ENCODE data around the gene A2M. TPM values are rescaled to one million over a fixed set of nuclear protein-coding genes. Genes with fewer than 3 reads are reported as not detected.

Gene A2M
- total and polyA plus RNA-seq, 2 of the 13 experiments (the other 11 are each of a cell fraction or from before 2014, with no cell fraction given) = 2,807 to 6,551 TPM

DNA sequence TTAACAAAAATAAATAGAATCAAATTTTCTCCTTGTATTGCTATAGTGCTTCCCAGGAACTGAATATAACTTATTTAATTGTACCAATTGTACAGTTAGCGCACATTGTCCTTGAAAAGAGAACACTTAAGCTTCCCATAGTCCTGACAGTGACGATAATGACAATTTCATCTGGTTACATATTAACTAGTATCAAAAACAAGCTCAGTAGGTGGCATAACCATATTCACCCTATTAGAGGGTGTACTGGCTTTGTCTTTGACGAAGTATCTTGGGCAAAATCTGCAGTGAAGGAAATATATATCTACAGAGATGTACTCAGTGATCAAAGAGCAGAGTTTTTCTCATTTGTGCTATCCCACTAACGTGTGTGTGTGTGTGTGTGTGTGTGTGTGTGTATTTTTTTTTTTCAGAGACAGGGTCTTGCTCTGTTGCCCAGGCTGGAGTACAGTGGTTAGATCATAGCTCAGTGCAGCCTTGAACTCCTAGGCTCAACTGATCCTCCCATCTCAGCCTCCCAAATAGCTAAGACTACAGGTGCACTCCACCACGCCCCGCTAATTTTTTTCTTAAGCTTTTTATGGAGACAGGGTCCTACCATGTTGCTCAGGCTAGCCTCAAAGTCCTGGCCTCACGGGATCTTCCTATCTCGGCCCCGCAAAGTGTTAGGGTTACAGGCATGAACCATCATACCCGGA, 4.9 kb upstream of the A2M start (continued):
- no peak for TF ChIP-seq DPF2 (CRISPR knock-in tag; IDR thresholded peaks at IDR 0.05; ENCODE audit: borderline replicate concordance, low read depth)
- TF ChIP-seq ZNF30 (CRISPR knock-in tag; IDR thresholded peaks at IDR 0.05) = no peak
- peak; percentile 96 for TF ChIP-seq GZF1 (CRISPR knock-in tag; IDR thresholded peaks at IDR 0.05)
- TF ChIP-seq ZNF569 (CRISPR knock-in tag; IDR thresholded peaks at IDR 0.05; ENCODE audit: borderline replicate concordance) = no peak
- no peak for TF ChIP-seq NR2F1 (CRISPR knock-in tag; IDR thresholded peaks at IDR 0.05)
- no peak for TF ChIP-seq ZBTB8A (CRISPR knock-in tag; IDR thresholded peaks at IDR 0.05; ENCODE audit: borderline replicate concordance, low read depth)
- 0 out of 2 replicates have a peak, but pooled peaks have one; percentile 25 for TF ChIP-seq HNRNPUL1 (IDR thresholded peaks at IDR 0.05; ENCODE audit: low read depth, low read length)
- peak; percentile 43; the same call in 1 of the 2 replicates for TF ChIP-seq ZMYM3 (CRISPR knock-in tag; IDR thresholded peaks at IDR 0.05)
- no peak for TF ChIP-seq ARID3A (IDR thresholded peaks at IDR 0.05; ENCODE audit: low read depth, low read length)
- peak; percentile 56; the same call in 1 of the 2 replicates for TF ChIP-seq ZNF770 (CRISPR knock-in tag; IDR thresholded peaks at IDR 0.05)
- no peak for TF ChIP-seq ZFP41 (CRISPR knock-in tag; IDR thresholded peaks at IDR 0.05; ENCODE audit: borderline replicate concordance)
- TF ChIP-seq ZNF891 (CRISPR knock-in tag; IDR thresholded peaks at IDR 0.05) = no peak
- no peak for TF ChIP-seq SIN3A (IDR thresholded peaks at IDR 0.05; ENCODE audit: borderline replicate concordance, low read depth, low read length)
- TF ChIP-seq ZNF121 (CRISPR knock-in tag; IDR thresholded peaks at IDR 0.05) = peak; percentile 95
- TF ChIP-seq ZNF678 (CRISPR knock-in tag; IDR thresholded peaks at IDR 0.05) = no peak
- no peak for TF ChIP-seq SOX13 (IDR thresholded peaks at IDR 0.05)
- peak in 1 of 2 experiments; percentile 32; a peak in 1 of 4 replicates for TF ChIP-seq SOX13 (CRISPR knock-in tag; conservative IDR thresholded peaks at IDR 0.05 in 1 of 2, IDR thresholded peaks at IDR 0.05 in 1 of 2)
- no peak for TF ChIP-seq RFX5 (IDR thresholded peaks at IDR 0.05; ENCODE audit: low read depth, low read length)
- 0 out of 2 replicates have a peak, but pooled peaks have one; percentile 11 for TF ChIP-seq ZNF501 (CRISPR knock-in tag; IDR thresholded peaks at IDR 0.05)
- TF ChIP-seq ZNF775 (CRISPR knock-in tag; IDR thresholded peaks at IDR 0.05; ENCODE audit: borderline replicate concordance) = no peak
- no peak for TF ChIP-seq RAD21 (CRISPR knock-in tag; IDR thresholded peaks at IDR 0.05)
- TF ChIP-seq YY1 (IDR thresholded peaks at IDR 0.05; ENCODE audit: insufficient read depth, insufficient replicate concordance, low read depth, low read length) = no peak
- TF ChIP-seq, protein P1, sequence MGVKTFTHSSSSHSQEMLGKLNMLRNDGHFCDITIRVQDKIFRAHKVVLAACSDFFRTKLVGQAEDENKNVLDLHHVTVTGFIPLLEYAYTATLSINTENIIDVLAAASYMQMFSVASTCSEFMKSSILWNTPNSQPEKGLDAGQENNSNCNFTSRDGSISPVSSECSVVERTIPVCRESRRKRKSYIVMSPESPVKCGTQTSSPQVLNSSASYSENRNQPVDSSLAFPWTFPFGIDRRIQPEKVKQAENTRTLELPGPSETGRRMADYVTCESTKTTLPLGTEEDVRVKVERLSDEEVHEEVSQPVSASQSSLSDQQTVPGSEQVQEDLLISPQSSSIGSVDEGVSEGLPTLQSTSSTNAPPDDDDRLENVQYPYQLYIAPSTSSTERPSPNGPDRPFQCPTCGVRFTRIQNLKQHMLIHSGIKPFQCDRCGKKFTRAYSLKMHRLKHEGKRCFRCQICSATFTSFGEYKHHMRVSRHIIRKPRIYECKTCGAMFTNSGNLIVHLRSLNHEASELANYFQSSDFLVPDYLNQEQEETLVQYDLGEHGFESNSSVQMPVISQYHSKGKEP (CRISPR knock-in tag; IDR thresholded peaks at IDR 0.05) = no peak
- peak; percentile 27; the same call in 1 of the 2 replicates for TF ChIP-seq SAP130 (CRISPR knock-in tag; IDR thresholded peaks at IDR 0.05; ENCODE audit: low read depth)
- peak; percentile 77 for TF ChIP-seq ZNF460 (CRISPR knock-in tag; IDR thresholded peaks at IDR 0.05; ENCODE audit: borderline replicate concordance)

Data from HepG2 (cell line).